PFSK-1 (cell line): ENCODE data around the gene TSKU.

ENCODE experiments used
- FOXP2 ChIP-seq: optimal IDR thresholded peaks from 2 replicates; pipeline ENCODE3; 2011; ENCODE audit warnings: borderline replicate concordance, control low read depth, inconsistent platforms; ENCODE audit not compliant: insufficient read depth; ENCODE audit errors: extremely low read length, extremely low read depth
- POLR2AphosphoS5 ChIP-seq: IDR thresholded peaks from 2 replicates; pipeline ENCODE4 v1.6.1; 2012; ENCODE audit warnings: low read depth, mild to moderate bottlenecking, control low read depth, low read length, moderate library complexity
- SIN3A ChIP-seq: IDR thresholded peaks from 2 replicates; pipeline ENCODE4 v1.6.1; 2012; ENCODE audit warnings: mild to moderate bottlenecking, low read length, moderate library complexity, borderline replicate concordance; ENCODE audit not compliant: insufficient read depth

DNA sequence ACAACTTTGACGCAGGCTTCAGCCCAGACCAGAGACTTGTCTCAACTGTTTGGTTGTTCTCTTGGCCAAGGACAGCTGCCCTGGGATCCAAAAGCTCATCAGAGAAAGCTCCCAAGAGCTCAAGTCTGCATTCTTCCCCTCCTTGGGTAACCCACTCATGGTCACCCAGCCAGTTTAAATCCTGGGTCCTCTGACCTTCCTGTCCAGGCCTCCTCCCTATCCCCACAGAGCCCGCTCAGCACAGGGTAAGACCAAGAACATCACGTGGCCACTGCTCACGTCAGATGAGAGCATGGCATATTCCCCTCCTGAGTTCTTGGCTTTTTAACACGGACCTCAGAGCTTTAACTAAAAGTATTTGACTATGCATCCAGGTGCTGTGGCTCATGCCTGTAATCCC, 25.8 kb downstream of the TSKU start:
- TF ChIP-seq POLR2AphosphoS5 (no peak), SIN3A (no peak), FOXP2 (no peak)
